ENCODE results near the gene AWAT2.

The AWAT2 gene

DNA sequence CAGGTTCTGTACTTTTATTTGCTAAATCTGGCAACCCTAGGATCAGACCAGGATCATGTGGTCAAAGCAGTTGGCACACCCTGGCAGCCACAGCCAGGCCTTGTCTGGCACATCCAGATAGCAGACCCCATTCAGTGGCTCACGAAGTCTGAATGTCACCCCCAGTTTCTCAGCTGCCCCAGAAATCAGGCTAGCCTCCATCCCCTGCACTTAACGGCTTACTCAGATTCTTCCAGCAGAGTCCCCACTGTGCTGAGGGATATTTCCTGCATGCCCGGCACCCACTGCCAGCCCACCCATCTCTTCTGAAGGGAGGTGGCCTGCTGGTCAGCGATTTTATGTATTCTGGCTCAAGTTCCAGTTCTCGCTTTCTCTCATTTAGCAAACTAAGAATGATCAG is 4.7 kb upstream of the AWAT2 start:
- no peak for ATAC-seq
- TF ChIP-seq SNAI2 (CRISPR knock-in tag; IDR thresholded peaks at IDR 0.05) (no peak), OSR1 (CRISPR knock-in tag; IDR thresholded peaks at IDR 0.05) (no peak), ZC3H10 (CRISPR knock-in tag; IDR thresholded peaks at IDR 0.05) (no peak), TOX (CRISPR knock-in tag; IDR thresholded peaks at IDR 0.05; ENCODE audit: borderline replicate concordance) (no peak), ESRRG (CRISPR knock-in tag; IDR thresholded peaks at IDR 0.05) (no peak), ZFP3 (CRISPR knock-in tag; IDR thresholded peaks at IDR 0.05) (no peak), ARNTL (CRISPR knock-in tag; IDR thresholded peaks at IDR 0.05; ENCODE audit: borderline replicate concordance, low read depth) (no peak), ZFP30 (CRISPR knock-in tag; IDR thresholded peaks at IDR 0.05) (no peak), ZNF8 (CRISPR knock-in tag; IDR thresholded peaks at IDR 0.05) (no peak), TCF4 (CRISPR knock-in tag; IDR thresholded peaks at IDR 0.05; ENCODE audit: borderline replicate concordance) (no peak), BACH2 (CRISPR knock-in tag; IDR thresholded peaks at IDR 0.05; ENCODE audit: borderline replicate concordance) (no peak)
- TF ChIP-seq, protein P1, sequence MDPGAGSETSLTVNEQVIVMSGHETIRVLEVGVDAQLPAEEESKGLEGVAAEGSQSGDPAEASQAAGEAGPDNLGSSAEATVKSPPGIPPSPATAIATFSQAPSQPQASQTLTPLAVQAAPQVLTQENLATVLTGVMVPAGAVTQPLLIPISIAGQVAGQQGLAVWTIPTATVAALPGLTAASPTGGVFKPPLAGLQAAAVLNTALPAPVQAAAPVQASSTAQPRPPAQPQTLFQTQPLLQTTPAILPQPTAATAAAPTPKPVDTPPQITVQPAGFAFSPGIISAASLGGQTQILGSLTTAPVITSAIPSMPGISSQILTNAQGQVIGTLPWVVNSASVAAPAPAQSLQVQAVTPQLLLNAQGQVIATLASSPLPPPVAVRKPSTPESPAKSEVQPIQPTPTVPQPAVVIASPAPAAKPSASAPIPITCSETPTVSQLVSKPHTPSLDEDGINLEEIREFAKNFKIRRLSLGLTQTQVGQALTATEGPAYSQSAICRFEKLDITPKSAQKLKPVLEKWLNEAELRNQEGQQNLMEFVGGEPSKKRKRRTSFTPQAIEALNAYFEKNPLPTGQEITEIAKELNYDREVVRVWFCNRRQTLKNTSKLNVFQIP (CRISPR knock-in tag; IDR thresholded peaks at IDR 0.05; ENCODE audit: borderline replicate concordance, low read depth), result no peak
- TF ChIP-seq, protein P2, sequence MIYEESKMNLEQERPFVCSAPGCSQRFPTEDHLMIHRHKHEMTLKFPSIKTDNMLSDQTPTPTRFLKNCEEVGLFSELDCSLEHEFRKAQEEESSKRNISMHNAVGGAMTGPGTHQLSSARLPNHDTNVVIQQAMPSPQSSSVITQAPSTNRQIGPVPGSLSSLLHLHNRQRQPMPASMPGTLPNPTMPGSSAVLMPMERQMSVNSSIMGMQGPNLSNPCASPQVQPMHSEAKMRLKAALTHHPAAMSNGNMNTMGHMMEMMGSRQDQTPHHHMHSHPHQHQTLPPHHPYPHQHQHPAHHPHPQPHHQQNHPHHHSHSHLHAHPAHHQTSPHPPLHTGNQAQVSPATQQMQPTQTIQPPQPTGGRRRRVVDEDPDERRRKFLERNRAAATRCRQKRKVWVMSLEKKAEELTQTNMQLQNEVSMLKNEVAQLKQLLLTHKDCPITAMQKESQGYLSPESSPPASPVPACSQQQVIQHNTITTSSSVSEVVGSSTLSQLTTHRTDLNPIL (CRISPR knock-in tag; IDR thresholded peaks at IDR 0.05; ENCODE audit: low read depth), result no peak
- TF ChIP-seq, protein P3, sequence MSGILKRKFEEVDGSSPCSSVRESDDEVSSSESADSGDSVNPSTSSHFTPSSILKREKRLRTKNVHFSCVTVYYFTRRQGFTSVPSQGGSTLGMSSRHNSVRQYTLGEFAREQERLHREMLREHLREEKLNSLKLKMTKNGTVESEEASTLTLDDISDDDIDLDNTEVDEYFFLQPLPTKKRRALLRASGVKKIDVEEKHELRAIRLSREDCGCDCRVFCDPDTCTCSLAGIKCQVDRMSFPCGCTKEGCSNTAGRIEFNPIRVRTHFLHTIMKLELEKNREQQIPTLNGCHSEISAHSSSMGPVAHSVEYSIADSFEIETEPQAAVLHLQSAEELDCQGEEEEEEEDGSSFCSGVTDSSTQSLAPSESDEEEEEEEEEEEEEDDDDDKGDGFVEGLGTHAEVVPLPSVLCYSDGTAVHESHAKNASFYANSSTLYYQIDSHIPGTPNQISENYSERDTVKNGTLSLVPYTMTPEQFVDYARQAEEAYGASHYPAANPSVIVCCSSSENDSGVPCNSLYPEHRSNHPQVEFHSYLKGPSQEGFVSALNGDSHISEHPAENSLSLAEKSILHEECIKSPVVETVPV (CRISPR knock-in tag; IDR thresholded peaks at IDR 0.05), result no peak
- TF ChIP-seq, protein P4, sequence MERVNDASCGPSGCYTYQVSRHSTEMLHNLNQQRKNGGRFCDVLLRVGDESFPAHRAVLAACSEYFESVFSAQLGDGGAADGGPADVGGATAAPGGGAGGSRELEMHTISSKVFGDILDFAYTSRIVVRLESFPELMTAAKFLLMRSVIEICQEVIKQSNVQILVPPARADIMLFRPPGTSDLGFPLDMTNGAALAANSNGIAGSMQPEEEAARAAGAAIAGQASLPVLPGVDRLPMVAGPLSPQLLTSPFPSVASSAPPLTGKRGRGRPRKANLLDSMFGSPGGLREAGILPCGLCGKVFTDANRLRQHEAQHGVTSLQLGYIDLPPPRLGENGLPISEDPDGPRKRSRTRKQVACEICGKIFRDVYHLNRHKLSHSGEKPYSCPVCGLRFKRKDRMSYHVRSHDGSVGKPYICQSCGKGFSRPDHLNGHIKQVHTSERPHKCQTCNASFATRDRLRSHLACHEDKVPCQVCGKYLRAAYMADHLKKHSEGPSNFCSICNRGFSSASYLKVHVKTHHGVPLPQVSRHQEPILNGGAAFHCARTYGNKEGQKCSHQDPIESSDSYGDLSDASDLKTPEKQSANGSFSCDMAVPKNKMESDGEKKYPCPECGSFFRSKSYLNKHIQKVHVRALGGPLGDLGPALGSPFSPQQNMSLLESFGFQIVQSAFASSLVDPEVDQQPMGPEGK (CRISPR knock-in tag; IDR thresholded peaks at IDR 0.05; ENCODE audit: borderline replicate concordance), result no peak

DNA sequence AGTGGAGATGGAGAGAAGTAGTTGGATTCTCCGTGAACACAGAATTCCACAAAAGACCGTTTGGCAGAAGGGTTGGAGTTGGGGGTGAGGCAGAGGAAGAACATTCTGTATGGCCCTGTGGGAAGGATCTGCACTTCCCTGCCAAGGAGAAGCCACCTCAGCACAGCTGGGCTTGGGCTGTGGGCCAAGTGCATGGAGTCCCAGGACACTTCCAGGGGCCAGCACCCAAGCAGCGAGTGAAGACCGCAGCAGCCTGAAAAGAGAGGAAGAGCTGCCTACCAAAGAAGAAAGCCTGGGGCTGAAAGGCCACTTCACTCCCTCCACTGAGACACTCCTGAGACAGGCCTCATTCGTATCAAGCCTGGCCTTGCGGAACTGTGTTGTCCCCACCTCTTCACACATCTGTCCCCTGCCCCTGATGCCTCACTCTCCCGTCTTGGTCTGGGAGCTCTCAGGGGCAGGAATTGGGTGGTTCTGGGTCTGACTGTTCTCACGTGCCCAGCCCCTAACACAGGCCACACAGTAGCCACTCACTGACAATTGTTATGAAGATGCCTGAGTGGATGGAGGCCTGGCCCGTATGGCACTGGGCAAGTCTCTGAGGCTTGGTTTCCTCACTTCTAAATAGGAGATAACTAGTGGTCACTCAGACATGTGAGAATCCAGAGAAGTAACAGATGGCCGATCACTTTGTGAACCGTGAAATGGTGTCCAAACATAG is 3.3 kb upstream of the AWAT2 start:
- TF ChIP-seq, protein P1 (CRISPR knock-in tag; IDR thresholded peaks at IDR 0.05; ENCODE audit: borderline replicate concordance, low read depth), result no peak
- TF ChIP-seq CSDC2 (CRISPR knock-in tag; IDR thresholded peaks at IDR 0.05) (no peak), ZFP30 (CRISPR knock-in tag; IDR thresholded peaks at IDR 0.05) (no peak), ZNF565 (CRISPR knock-in tag; conservative IDR thresholded peaks at IDR 0.05; ENCODE audit: low read depth) (no peak), BACH2 (CRISPR knock-in tag; IDR thresholded peaks at IDR 0.05; ENCODE audit: borderline replicate concordance) (no peak), GLIS3 (CRISPR knock-in tag; IDR thresholded peaks at IDR 0.05) (no peak), PPARA (CRISPR knock-in tag; IDR thresholded peaks at IDR 0.05; ENCODE audit: borderline replicate concordance) (no peak), TOX (CRISPR knock-in tag; IDR thresholded peaks at IDR 0.05; ENCODE audit: borderline replicate concordance) (no peak), ZC3H10 (CRISPR knock-in tag; IDR thresholded peaks at IDR 0.05) (no peak), ZNF70 (CRISPR knock-in tag; IDR thresholded peaks at IDR 0.05) (no peak), ESRRG (CRISPR knock-in tag; IDR thresholded peaks at IDR 0.05) (no peak), ZFP3 (CRISPR knock-in tag; IDR thresholded peaks at IDR 0.05) (no peak), ARNTL (CRISPR knock-in tag; IDR thresholded peaks at IDR 0.05; ENCODE audit: borderline replicate concordance, low read depth) (no peak), OSR1 (CRISPR knock-in tag; IDR thresholded peaks at IDR 0.05) (no peak), RARB (CRISPR knock-in tag; IDR thresholded peaks at IDR 0.05) (no peak), TCF4 (CRISPR knock-in tag; IDR thresholded peaks at IDR 0.05; ENCODE audit: borderline replicate concordance) (no peak), SNAI2 (CRISPR knock-in tag; IDR thresholded peaks at IDR 0.05) (no peak)
- TF ChIP-seq, protein P4 (CRISPR knock-in tag; IDR thresholded peaks at IDR 0.05; ENCODE audit: borderline replicate concordance), result no peak
- TF ChIP-seq, protein P2 (CRISPR knock-in tag; IDR thresholded peaks at IDR 0.05; ENCODE audit: low read depth), result no peak
- TF ChIP-seq, protein P5, sequence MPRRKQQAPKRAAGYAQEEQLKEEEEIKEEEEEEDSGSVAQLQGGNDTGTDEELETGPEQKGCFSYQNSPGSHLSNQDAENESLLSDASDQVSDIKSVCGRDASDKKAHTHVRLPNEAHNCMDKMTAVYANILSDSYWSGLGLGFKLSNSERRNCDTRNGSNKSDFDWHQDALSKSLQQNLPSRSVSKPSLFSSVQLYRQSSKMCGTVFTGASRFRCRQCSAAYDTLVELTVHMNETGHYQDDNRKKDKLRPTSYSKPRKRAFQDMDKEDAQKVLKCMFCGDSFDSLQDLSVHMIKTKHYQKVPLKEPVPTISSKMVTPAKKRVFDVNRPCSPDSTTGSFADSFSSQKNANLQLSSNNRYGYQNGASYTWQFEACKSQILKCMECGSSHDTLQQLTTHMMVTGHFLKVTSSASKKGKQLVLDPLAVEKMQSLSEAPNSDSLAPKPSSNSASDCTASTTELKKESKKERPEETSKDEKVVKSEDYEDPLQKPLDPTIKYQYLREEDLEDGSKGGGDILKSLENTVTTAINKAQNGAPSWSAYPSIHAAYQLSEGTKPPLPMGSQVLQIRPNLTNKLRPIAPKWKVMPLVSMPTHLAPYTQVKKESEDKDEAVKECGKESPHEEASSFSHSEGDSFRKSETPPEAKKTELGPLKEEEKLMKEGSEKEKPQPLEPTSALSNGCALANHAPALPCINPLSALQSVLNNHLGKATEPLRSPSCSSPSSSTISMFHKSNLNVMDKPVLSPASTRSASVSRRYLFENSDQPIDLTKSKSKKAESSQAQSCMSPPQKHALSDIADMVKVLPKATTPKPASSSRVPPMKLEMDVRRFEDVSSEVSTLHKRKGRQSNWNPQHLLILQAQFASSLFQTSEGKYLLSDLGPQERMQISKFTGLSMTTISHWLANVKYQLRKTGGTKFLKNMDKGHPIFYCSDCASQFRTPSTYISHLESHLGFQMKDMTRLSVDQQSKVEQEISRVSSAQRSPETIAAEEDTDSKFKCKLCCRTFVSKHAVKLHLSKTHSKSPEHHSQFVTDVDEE (CRISPR knock-in tag; IDR thresholded peaks at IDR 0.05), result no peak
- ATAC-seq, result no peak
